ENCODE measurements around the gene ARHGAP20.

Gene ARHGAP20

DNA sequence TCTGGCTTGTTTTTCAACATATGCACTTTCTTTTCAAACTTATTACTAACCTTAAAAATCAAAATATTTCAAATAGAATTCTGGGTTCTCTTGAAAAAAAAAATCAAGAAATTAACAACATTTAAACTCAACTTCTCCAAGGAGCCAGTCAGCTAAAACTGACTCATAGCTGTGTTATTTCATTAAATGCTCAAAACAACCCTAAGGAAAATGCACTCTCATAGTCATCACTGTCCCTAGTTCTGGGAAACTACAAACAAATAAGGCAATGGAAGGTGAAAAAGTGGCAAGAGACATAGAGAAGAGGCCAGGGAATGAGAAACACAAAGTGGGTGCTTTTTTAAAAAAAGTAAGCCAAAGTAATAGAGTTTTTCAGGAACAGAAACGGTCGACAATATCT, 4.1 kb upstream of the ARHGAP20 start:
- Histone ChIP-seq H3K27ac (ENCODE audit: low read depth, low read length) (no peak overlapping the region), H3K4me3 (ENCODE audit: low read depth, low read length) (no peak overlapping the region), H3K9ac (ENCODE audit: low read depth, low read length) (no peak overlapping the region), H3K36me3 (ENCODE audit: control insufficient read depth, insufficient read depth, low read length) (no peaks in the 10 kb centered on the region), H3K4me1 (ENCODE audit: control insufficient read depth, insufficient read depth, low read length) (no peaks in the 10 kb centered on the region), H3K27me3 (ENCODE audit: control insufficient read depth, insufficient read depth, low read length) (peaks cover 46% of the 10 kb centered on the region), H3K9me3 (ENCODE audit: control insufficient read depth, insufficient read depth, low read length) (no peaks in the 10 kb centered on the region)

DNA sequence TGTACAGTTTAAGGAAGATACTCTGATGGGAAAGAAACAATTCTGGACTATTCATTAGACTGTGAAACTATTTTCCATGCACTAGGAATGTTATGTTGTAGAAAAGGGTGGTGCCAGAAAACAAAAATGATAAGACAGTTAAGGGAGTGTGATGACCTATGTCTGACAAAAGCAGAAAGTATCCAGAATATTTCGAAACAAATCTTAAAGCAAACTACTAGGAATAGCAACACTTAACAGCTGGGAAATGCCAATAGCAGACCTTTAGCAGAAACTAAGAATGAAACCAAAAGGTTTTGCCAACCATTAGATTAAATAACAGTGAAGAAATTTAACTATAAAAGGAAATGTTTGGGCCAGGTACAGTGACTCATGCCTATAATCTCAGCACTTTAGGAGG, 3.3 kb upstream of the ARHGAP20 start:
- no peak overlapping the region for H3K9ac ChIP-seq (ENCODE audit: low read depth, low read length)
- no peaks in the 10 kb centered on the region for H3K9me3 ChIP-seq (ENCODE audit: control insufficient read depth, insufficient read depth, low read length)
- no peaks in the 10 kb centered on the region for H3K36me3 ChIP-seq (ENCODE audit: control insufficient read depth, insufficient read depth, low read length)
- H3K4me3 ChIP-seq (ENCODE audit: low read depth, low read length) = no peak overlapping the region
- H3K27ac ChIP-seq (ENCODE audit: low read depth, low read length) = no peak overlapping the region
- H3K4me1 ChIP-seq (ENCODE audit: control insufficient read depth, insufficient read depth, low read length) = peaks cover 4% of the 10 kb centered on the region; the same call in 1 of the 2 replicates
- H3K27me3 ChIP-seq (ENCODE audit: control insufficient read depth, insufficient read depth, low read length) = peaks cover 55% of the 10 kb centered on the region

GRCh38 chr11:110713449-110713776, 1.2 kb upstream of the ARHGAP20 start:
- H3K36me3 ChIP-seq (ENCODE audit: control insufficient read depth, insufficient read depth, low read length) = no peaks in the 10 kb centered on the region
- peak overlapping the region; percentile 60 for H3K4me3 ChIP-seq (ENCODE audit: low read depth, low read length)
- H3K9me3 ChIP-seq (ENCODE audit: control insufficient read depth, insufficient read depth, low read length) = no peaks in the 10 kb centered on the region
- H3K27ac ChIP-seq (ENCODE audit: low read depth, low read length) = no peak overlapping the region
- H3K4me1 ChIP-seq (ENCODE audit: control insufficient read depth, insufficient read depth, low read length) = peaks cover 8% of the 10 kb centered on the region; the same call in 1 of the 2 replicates
- peaks cover 76% of the 10 kb centered on the region for H3K27me3 ChIP-seq (ENCODE audit: control insufficient read depth, insufficient read depth, low read length)
- H3K9ac ChIP-seq (ENCODE audit: low read depth, low read length) = no peak overlapping the region

GRCh38 chr11:110712659-110713448, 617 bp upstream of the ARHGAP20 start:
- no peaks in the 10 kb centered on the region for H3K36me3 ChIP-seq (ENCODE audit: control insufficient read depth, insufficient read depth, low read length)
- H3K27ac ChIP-seq (ENCODE audit: low read depth, low read length) = no peak overlapping the region
- peaks cover 8% of the 10 kb centered on the region; the same call in 1 of the 2 replicates for H3K4me1 ChIP-seq (ENCODE audit: control insufficient read depth, insufficient read depth, low read length)
- no peak overlapping the region for H3K9ac ChIP-seq (ENCODE audit: low read depth, low read length)
- peaks cover 80% of the 10 kb centered on the region for H3K27me3 ChIP-seq (ENCODE audit: control insufficient read depth, insufficient read depth, low read length)
- no peaks in the 10 kb centered on the region for H3K9me3 ChIP-seq (ENCODE audit: control insufficient read depth, insufficient read depth, low read length)
- peak overlapping the region; percentile 60 for H3K4me3 ChIP-seq (ENCODE audit: low read depth, low read length)

GRCh38 chr11:110711448-110711775, 825 bp downstream of the ARHGAP20 start:
- no peak overlapping the region for H3K9ac ChIP-seq (ENCODE audit: low read depth, low read length)
- H3K27me3 ChIP-seq (ENCODE audit: control insufficient read depth, insufficient read depth, low read length) = peaks cover 72% of the 10 kb centered on the region
- no peaks in the 10 kb centered on the region for H3K9me3 ChIP-seq (ENCODE audit: control insufficient read depth, insufficient read depth, low read length)
- no peaks in the 10 kb centered on the region for H3K36me3 ChIP-seq (ENCODE audit: control insufficient read depth, insufficient read depth, low read length)
- no peak overlapping the region for H3K27ac ChIP-seq (ENCODE audit: low read depth, low read length)
- peaks cover 8% of the 10 kb centered on the region; the same call in 1 of the 2 replicates for H3K4me1 ChIP-seq (ENCODE audit: control insufficient read depth, insufficient read depth, low read length)
- peak overlapping the region; percentile 61 for H3K4me3 ChIP-seq (ENCODE audit: low read depth, low read length)

DNA sequence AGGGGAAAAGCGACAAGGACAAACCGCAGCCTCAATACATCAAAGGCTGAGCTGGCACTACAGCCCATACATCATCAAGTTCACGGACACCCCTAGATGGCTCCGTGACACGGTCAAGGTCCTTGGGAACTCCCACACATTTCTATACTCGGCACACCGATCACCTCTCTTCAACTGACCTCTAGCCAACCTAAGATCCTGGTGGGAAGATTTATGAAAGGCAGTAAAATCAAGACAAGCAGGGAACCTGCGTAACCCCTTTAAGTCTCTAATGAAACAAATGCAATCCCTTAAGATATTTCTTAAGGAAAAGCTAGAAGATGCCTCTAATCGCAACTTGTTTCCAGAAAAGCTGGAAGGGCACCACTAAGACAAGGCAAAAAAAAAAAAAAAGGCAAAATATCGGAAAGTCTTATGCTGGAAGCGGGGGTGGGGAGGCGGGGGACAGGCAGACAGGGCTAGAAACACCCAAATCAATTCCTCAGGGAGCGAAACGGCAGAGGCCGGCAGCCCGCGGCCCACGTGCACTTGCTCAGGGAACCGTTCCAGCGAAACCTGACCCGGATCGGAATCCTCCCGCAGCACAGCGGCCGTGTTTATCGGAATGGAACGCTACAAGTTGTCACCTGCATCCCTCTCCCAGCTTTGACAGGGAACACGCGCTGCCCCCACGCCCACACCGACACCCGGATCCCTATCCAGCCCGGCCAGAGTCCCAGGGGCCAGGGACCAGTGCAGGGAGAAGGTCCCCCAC, 1.4 kb downstream of the ARHGAP20 start:
- Histone ChIP-seq H3K27ac (ENCODE audit: low read depth, low read length) (no peak overlapping the region), H3K36me3 (ENCODE audit: control insufficient read depth, insufficient read depth, low read length) (no peaks in the 10 kb centered on the region), H3K4me3 (ENCODE audit: low read depth, low read length) (peak overlapping the region; percentile 61), H3K27me3 (ENCODE audit: control insufficient read depth, insufficient read depth, low read length) (peaks cover 72% of the 10 kb centered on the region), H3K9me3 (ENCODE audit: control insufficient read depth, insufficient read depth, low read length) (no peaks in the 10 kb centered on the region), H3K4me1 (ENCODE audit: control insufficient read depth, insufficient read depth, low read length) (peaks cover 8% of the 10 kb centered on the region; the same call in 1 of the 2 replicates), H3K9ac (ENCODE audit: low read depth, low read length) (no peak overlapping the region)

GRCh38 chr11:110704210-110704864, 7.9 kb downstream of the ARHGAP20 start:
- H3K36me3 ChIP-seq (ENCODE audit: control insufficient read depth, insufficient read depth, low read length) = no peaks in the 10 kb centered on the region
- no peak overlapping the region for H3K4me3 ChIP-seq (ENCODE audit: low read depth, low read length)
- no peak overlapping the region for H3K9ac ChIP-seq (ENCODE audit: low read depth, low read length)
- no peaks in the 10 kb centered on the region for H3K9me3 ChIP-seq (ENCODE audit: control insufficient read depth, insufficient read depth, low read length)
- H3K4me1 ChIP-seq (ENCODE audit: control insufficient read depth, insufficient read depth, low read length) = no peaks in the 10 kb centered on the region
- H3K27ac ChIP-seq (ENCODE audit: low read depth, low read length) = no peak overlapping the region
- H3K27me3 ChIP-seq (ENCODE audit: control insufficient read depth, insufficient read depth, low read length) = peaks cover 14% of the 10 kb centered on the region

DNA sequence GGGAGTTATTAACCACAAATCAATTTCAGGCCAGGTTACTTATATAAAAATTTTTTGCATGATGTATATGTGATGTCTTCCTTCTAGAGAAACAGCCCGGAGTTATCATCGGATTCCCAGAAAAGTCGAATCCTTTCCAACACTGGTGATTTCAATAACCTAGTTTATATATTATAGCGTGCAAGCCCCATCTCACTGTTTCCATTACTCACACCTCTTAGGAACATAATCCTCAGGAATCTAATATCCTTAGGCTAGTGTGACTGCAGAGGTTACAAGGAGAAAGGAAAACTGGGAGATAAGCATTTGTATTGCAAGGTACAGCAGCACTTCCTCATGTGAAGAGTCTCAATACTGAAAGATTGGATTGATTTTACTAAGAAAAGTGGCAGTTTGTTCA, 20.3 kb downstream of the ARHGAP20 start:
- no peaks in the 10 kb centered on the region for H3K36me3 ChIP-seq (ENCODE audit: control insufficient read depth, insufficient read depth, low read length)
- no peak overlapping the region for H3K4me3 ChIP-seq (ENCODE audit: low read depth, low read length)
- no peaks in the 10 kb centered on the region for H3K4me1 ChIP-seq (ENCODE audit: control insufficient read depth, insufficient read depth, low read length)
- no peaks in the 10 kb centered on the region for H3K27me3 ChIP-seq (ENCODE audit: control insufficient read depth, insufficient read depth, low read length)
- H3K9ac ChIP-seq (ENCODE audit: low read depth, low read length) = no peak overlapping the region
- H3K9me3 ChIP-seq (ENCODE audit: control insufficient read depth, insufficient read depth, low read length) = no peaks in the 10 kb centered on the region
- no peak overlapping the region for H3K27ac ChIP-seq (ENCODE audit: low read depth, low read length)

- H3K4me3 ChIP-seq (ENCODE audit: low read depth, low read length) = no peak overlapping the region
These were observed 22.9 kb downstream of the ARHGAP20 start for GRCh38 chr11:110689306-110689705.

GRCh38 chr11:110679323-110679975, 32.8 kb downstream of the ARHGAP20 start:
- Histone ChIP-seq H3K27ac (ENCODE audit: low read depth, low read length) (no peak overlapping the region), H3K36me3 (ENCODE audit: control insufficient read depth, insufficient read depth, low read length) (no peaks in the 10 kb centered on the region), H3K4me1 (ENCODE audit: control insufficient read depth, insufficient read depth, low read length) (no peaks in the 10 kb centered on the region), H3K9ac (ENCODE audit: low read depth, low read length) (no peak overlapping the region), H3K9me3 (ENCODE audit: control insufficient read depth, insufficient read depth, low read length) (no peaks in the 10 kb centered on the region), H3K4me3 (ENCODE audit: low read depth, low read length) (no peak overlapping the region), H3K27me3 (ENCODE audit: control insufficient read depth, insufficient read depth, low read length) (no peaks in the 10 kb centered on the region)

More at GRCh38 chr11:110689306-110689705, 22.9 kb downstream of the ARHGAP20 start:
- no peaks in the 10 kb centered on the region for H3K27me3 ChIP-seq (ENCODE audit: control insufficient read depth, insufficient read depth, low read length)
- H3K9ac ChIP-seq (ENCODE audit: low read depth, low read length) = no peak overlapping the region
- H3K9me3 ChIP-seq (ENCODE audit: control insufficient read depth, insufficient read depth, low read length) = no peaks in the 10 kb centered on the region
- no peaks in the 10 kb centered on the region for H3K4me1 ChIP-seq (ENCODE audit: control insufficient read depth, insufficient read depth, low read length)
- no peaks in the 10 kb centered on the region for H3K36me3 ChIP-seq (ENCODE audit: control insufficient read depth, insufficient read depth, low read length)
- H3K27ac ChIP-seq (ENCODE audit: low read depth, low read length) = no peak overlapping the region
